Measurements from ENCODE around the gene NOP14.
A peak's percentile ranks its signal among the peaks of the same experiment; 100 is the strongest.
"Not testable (repeated sequence)": the region's sequence is repeated elsewhere in the genome, so short reads cannot be mapped to it uniquely, and the experiment has no call there.

The NOP14 gene

DNA sequence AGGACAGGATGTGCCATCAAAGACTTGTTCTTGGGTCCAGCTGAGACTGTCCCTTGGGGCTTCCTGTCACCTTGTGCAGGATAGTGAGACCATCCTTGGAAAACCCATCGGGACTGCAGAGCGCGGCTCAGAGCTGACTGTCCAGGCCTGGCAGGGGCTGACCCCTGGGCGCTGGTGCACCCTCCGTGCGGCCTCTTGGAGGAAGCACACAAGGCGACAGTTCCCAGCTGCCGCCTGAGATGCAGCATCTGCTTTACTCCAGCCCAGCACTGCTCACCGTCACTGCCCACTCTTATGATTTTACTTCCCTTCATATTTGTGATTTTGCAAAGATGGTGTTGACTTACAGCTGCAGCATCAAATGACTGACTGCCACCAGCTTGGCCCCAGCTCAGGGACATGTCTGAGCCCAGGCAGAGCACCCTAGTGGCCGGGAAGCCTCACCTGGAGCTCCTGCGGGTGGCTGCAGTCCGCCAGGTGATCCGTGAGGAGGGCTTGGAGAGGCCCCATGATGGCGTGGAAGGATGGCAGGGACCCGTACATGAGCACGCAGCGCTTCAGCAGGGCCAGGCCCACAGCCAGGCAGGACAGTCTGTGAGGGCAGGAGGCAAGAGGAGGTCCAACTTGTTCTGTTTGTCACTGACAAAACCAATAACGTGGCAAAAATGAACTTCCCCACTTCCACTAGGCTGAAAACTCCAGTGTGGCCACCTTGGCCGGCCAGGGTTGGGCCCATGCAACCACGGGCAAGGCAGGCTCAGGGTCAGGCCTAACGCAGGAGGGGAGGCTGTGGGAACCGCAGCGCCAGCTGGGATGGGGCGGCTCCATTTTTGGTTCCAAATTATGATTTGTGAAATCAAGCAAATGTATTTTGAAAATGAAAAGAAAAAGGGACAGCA, 21.8 kb downstream of the NOP14 start:
- no peak for DNase-seq

DNA sequence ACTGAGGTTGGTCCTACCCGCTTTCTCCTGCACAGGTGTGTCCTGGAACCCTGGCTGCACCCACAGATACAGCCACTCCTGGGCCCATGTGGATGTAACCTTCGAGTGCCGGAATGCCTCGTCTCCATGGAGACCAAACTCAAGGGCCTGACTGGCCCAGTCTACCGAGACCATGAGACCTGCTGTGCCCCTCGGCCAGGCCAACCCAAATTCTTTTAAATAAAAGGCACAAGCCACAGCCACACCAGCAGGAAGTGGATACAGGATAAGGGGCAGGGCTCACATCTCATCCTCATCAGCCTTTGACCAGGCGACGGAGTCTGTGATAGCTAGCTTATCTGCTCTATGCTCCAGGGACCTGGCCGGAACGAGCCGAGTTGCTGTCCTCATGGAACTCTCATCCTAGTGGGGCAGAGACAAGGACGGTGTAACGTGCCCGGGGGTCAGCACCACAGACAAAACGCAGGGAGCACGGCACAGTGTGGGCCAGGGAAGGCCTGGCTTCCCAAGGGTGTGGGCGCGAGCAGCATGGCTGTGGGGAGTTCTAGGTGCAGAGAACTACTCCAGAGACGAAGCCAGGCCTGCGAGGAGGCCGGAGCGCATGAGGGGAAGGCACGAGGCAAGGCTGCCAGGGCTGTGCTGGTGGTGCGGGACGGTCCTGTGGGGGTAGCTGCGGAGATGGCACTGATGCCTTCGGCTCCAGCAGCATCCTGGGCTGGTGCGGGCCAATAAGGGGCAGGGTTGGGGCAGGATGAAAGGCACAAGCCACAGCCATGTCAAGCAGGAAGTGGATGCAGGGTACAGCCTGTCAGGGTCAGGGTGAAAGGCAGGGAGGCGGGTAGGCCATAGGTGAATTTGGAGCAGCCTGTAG, 22.7 kb downstream of the NOP14 start:
- DNase-seq = no peak

DNA sequence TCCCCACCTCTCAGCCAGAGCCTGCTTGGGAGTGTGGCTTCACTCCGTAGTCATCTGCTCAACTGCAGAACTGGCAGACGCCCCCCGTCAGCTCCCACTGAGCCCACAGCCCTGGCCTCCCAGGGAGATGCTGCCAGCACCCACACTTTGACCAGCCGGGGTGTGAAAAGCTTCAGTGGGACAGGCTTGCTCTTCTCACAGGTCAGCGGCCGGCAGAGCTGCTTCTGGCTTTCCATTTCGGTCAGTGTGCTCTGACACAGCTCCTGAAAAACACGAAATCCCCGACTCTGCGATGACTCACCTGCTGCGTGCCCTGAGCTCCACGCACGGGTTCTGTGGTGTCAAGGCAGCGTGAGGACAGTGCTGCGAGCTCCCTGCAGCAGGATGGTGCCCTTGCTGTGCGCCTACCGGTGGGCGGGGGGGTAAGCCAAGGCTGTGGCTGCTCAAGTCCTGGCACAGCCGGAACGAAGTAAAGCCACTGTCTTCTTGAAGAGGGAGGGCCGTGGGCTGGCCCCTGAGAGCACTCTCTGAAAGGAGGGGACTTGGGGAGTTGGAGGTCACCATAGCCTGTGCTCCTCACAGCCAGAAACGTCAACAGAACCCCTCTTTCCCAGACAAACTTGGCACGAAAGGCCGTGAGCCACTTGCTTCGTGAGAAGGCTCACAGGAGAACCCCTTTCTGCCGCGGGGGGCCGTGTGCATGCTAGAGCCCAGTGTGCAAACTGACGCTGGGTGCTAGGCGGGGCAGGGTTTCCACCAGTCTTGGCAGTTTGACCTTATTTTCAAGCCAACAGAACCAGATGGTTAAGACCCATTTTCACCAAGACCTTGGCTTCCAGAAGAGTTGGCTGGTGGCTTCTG, 23.6 kb downstream of the NOP14 start:
- DNase-seq = no peak

DNA sequence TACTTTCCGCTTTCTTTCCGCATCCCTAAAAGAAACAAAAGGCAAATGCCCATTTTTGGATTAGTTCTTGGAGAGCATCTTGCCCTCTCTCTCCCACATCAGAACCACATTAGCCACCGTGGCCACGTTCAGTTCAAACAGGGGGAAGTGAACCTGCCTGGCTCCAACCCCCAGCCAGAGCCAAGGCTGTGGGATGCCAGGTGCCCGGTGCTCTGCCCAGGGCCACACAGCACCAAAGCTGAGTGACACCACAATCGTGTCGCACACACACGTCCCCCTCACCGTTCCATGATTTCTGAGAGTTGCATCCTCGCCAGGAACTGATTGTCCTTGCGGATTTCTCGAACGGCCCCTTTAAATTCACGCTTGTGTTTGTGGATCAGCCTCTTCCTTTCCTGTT, 24.3 kb downstream of the NOP14 start:
- no peak for DNase-seq

DNA sequence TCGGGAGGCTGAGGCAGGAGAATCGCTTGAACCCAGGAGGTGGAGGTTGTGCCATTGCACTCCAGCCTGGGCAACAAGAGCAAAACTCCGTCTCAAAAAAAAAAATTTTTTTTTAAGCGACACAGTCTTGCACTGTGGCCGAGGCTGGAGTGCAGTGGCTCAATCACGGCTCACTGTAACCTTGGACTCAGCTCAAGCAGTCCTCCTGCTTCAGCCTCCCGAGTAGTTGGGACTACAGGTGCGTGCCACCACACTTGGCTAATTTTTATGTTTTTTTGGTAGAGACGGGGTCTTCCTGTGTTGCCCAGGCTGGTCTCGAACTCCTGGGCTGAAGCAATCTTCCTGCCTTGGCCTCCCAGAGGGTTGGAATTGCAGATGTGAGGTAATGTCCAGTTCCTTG, 24.8 kb downstream of the NOP14 start:
- not testable (repeated sequence) for DNase-seq

DNA sequence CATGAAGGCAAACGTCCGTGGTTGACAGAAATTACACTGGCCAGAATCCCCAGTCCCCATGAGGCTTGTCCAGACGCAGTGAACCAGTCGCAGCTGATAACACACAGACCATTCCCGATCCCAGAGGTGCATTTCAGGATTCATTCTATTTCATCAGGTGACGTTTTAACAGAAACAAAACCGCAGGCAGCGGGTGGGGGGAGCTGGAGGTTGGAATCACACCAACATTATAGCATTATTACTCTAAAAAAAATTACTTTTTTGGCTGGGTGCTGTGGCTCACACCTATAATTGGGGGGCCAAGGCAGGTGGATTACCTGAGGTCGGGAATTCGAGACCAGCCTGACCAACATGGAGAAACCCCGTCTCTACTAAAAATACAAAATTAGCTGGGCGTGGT, 25.2 kb downstream of the NOP14 start:
- DNase-seq = no peak

DNA sequence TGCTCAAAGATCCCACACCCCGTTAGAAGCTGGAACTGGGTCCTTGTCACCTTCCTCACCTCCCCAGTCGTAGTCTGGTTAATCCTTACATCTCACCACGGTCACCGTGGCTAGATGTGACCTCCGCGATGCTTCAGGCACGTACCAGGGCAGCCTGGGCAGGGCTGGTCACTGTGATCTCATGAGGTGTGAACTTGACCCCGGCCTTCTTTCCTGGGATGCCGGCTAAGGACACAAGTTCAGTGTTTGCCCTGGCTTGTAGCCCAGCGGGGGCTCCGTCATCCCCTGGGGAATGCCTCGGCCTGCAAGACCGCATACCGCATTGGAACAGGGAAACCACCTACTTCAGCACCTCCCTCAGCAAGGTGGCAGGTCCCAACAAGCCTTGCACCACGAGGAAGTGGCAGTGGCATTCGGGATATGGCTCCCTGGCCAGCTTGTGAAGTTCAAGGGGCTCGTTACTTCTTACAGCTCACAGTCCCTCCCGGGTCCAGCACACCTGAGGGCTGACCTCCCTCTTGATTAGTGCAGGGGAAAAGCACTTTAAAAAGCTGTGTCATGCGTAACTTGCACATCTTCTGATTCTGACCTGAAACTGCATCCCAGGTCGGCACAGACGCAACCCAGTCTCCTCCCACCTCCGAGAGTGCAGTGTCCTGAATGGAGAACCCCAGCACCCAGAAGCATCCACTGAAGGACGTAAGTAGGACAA, 25.9 kb downstream of the NOP14 start:
- no peak for DNase-seq

DNA sequence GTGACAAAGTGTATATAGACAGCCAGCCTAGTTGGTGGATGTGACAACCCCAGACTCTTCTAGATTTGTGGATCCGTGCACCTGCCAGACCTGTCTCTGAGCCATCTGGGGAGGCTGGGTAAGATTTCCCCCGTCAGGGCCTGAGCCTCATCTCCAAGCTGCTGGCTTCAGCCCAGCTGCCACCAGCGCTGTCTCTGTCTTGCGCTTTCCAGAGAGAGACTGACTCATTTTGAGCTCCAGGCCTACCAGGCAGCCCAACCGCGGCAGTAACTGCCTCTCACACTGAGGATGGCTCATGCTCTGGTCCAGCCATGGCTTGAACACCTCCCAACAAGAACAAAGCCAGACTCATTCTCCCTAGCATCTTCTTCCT, 26.4 kb downstream of the NOP14 start:
- DNase-seq = no peak

DNA sequence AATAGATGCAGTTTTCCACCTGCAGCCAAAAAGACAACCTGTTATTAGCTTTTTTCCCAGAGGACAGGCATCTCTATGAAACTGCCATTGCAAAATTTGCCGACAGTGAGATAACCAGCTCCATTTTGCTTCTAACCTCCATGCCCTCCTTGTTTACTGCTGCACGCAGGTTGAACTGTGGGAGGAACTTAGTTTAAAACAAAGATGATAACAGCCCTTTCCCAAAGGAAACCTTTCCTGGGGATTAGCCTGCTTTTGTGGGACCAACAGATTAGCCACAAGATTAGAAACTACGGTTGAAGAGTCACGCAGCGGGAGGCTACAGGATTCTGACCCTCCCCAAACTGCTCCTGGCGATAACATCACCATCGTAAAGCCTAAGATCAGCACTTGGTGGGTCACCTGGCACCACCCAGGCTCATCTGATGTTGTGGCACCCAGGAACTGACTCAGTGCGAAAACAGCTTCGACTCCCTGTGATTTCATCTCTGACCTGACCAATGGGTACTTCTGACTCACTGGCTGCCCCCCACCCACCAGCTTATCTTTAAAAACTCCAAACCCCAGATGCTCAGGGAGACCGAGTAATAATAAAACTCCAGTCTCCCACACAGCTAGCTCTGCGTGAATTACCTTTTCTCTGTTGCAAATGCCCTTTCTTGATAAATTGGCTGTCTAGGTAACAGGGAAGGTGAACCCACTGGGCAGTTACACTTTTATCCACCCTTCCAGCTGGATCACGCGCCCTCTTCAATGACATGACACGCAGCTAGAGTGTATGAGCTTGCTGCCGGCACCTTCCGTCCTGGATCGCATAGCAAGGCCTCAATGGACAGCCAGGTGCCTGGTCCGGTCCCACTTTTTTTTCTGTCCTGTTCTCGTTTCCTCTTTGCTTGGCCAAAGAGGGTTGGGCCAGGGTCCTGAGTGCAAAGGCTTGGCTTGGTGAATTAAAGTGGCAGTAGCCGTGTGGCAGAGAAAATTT, 27.2 kb downstream of the NOP14 start:
- no peak for DNase-seq

DNA sequence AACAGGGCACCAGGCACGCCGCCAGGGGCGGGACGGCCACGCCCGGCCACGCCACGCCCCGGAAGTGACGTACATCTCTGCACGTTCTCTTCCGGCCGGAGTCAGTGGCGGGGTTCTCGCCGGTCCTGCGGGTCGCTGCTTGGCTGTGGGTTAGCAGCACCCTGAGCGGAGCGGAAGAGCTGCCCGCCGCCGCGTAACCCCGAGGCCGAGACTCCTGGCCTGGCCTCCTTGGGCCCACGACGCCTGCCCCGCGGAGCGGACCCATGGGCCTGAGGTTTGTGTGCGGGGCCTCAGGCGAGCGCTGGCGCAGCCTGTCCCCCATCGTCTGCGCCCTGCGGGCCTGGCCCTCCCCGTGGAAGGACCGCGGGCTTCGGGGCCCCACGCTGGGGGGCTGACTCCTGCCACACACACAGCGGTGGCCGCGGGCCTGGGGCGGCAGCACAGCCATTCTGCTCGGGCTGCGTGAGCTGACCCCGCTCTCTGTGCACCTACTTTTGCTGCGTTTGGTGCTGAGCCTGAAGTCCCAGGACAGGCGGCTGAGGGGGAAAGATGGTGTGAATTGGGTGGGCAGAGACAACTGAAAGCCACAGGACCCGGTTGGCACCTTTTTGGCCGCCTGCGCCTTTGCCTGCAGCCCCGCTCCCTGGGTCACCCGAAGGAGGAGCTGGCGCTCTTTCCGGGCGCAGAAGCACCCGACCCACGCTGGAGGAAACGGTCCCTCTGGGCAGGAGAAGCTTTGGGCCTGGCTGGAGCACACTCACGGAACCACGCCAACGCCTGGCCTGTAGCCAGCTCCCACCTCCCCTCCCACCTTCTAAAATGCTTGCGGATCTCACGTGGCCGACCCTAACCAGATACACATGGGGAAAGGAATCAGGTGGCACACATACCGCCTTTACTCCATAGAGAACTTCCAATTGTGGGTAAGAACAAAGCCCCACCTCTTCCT, 28.1 kb downstream of the NOP14 start:
- peak; percentile 77 for DNase-seq

DNA sequence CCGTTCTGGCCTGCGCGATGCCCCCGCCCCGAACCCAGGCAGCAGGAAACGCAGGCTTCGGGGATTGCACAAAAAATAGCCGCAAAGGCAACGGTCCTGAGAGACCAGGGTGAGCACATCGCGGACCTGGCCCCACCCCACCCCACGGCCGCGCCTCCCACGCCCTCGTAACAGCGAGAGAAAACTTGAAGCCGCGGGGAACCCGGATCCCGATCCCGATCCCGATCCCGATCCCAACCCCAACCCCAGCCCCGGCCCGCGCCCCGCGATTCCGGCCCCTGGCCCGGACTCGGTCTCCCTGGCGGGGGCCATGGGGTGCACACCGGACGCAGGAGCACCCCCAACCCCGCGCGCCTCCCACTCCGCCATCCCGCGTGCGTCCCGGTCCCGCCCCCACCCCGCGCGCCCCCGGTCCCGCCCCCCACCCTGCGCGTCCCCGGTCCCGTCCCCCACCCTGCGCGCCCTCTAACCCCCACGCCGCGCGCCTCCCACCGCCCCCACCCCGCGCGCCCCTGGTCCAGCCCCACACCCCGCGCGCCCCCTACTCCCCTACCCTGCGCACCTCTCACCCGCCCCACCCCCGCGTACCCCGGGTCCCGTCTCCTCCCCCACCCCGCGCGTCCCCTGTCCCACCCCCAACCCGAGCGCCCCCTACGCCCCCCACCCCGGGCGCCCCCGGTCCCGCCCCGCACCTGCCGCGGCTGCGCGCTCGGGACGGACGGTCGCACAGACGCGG, 29.0 kb downstream of the NOP14 start:
- DNase-seq = no peak

DNA sequence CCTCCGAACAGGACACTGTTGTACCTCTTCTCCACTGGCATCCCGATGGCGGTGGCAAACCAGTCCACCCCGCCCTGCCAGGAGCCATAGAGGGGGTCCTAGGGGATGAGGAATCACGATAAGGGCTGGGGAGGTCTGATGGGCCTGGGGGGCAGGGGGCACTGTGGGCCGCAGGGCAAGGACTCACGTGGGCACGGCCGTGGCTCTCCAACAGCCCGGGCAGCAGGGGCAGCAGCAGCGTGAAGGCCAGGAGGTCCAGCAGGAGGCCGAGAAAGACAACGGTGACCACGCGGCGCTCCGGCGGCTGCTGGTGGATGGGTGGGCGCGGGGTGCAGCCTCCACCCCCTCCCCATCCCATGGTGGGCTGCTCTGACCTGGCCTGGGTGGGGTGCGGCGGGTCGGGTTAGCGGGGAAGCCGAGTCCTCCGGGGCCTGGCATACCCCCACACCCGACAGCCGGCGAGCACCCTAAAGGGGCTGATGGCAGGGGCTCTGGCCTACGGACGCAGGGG, 29.6 kb downstream of the NOP14 start:
- no peak for DNase-seq

DNA sequence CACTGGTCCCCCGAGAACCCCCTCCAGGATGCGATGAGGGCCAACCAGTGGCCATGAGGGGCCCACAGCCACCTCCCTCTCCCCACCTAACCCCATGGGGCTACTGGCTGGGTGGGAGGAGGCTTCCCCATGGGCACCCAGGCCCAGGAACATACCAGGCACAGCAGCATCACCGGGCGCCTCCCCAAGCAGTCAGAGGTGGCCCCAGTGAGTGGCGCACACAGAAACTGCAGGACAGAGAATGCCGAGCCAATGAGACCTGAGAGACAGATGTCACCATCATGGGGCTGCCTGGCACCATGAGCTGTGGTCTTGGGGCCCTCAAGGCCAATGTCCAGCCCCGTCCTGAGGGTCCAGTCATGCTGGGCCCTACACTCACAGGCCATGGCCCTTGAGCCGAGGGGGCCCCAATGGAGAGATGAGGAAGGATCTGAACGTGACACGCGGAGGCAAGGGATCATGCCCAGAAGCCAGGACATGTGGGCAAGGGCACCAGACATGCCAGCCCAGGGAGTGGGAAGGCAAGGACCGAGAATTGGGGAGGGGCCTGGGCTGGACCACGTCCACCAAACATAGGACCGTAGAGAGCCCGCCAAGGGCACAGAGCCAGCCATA, 30.1 kb downstream of the NOP14 start:
- DNase-seq = no peak

DNA sequence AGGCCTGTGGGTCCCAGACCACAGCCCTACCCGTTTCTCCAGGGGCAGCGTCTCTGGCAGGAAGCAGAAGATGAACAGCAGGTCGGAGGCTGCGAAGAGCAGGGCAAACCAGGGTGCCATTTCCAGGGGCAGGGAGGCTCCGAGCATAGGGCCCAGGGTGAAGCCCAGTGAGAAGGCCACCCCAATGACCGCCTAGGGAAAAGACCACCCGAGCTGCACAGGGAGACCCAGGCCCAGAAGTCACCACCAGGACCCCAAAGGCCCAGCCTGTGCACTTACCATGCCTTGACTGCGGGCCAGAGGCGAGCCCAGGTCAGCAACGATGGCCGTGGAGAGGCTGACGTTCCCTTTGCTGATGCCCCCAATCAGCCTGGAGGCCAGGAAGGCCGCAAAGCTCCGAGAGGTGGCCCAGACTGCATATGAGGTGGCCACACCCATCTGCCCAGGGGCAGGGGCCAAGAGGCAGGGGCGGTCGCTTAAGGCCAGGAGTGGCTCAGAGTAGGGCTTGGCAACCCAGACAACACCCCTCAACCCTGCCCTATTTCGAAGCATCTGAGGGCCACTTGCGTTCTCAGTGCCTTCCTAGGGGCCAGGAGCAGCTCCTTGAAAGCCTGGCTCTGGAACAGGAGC, 30.8 kb downstream of the NOP14 start:
- no peak for DNase-seq

DNA sequence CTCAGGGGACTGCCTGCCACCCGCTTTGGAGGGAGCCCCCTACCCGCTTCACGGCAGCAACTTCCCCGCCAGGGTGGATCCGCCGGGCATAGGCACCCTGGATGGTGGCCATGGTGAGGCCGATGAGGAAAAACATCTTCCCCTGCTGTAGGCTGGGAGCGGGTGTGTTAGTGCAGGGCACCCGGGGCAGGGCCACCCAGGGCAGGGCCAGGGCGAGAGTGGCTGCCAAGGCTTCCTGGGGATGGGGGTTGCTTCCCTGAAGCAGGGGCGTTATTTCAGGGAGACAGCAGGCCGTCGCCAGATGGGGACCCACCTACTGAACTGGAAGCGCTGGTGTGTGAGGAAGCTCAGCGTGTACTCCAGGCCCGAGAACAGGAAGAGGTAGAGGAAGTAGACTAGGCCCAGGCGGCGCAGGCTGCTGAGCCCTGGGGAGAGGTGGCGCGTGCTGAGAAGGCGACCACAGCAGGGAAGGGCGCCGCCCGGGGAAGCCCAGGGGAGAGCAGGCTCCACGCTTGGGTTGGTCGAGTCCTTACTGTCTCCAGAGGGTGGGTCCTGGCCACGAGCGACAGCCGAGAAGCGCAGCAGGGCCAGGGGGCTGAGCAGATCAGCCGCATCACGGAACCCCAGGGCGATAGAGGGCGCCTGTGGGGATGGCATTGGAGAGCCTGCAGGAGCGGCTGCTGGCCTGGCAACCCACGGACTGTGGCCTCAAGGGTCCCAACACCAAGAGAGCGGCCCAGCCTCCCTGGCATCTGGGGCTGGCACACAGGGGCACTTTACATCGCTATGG, 31.5 kb downstream of the NOP14 start:
- DNase-seq = no peak

DNA sequence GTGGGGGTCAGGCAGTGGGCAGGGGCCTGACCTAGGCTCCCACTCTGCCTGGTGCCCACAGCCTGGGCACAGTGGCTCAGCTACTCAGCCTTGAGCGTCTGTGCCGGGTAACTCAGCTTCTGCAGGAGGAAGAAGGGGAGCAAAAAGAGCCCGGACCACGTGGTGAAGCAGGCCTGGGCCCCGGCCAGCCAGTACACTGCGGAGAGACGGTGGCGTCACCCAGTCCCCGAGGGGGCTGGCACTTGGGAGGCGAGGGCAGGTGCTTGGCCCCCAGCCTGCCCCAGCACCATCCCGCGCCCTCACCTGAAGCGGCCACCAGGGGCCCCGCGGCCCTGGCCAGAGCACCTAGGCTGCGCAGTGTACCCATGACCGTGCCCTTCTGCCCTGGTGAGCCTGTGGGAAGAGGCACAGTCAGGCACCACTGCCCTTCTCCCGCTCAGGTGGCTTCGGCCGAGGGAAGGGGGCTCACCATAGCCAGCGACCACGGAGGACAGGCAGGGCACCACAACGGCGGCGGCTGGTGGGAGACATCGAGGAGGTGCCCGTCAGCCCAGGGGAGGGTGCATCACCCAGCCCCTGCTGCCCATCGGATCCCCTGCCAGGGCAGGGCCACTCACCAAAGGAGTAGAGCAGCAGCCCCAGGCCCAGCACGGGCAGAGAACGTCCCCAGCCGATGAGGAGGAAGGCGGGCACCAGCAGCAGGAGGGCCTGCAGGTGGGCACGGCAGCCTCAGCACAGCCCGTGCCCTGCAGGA, 32.3 kb downstream of the NOP14 start:
- peak; percentile 95 for DNase-seq

All from NCI-H2029 (cell line).